Caco-2 (cell line): ENCODE data around the gene ABLIM2. TPM values are rescaled to one million over a fixed set of nuclear protein-coding genes. Genes with fewer than 3 reads are reported as not detected.

Experiments used
- BruUV-seq: library from RNA; stranded (reverse); fragments of 400-500 nt; replicated peaks from 2 replicates; lab custom pipeline; 2021; lab: Mats Ljungman, UMichigan
- CTCF ChIA-PET: fragments of 300-600 bp; sonication (Branson Sonifier 250); formaldehyde crosslinking; loops from one replicate; lab custom pipeline; 2022; ENCODE audit warnings: antibody characterized with exemption; lab: Charles Lee
- POLR2A ChIA-PET: fragments of 300-600 bp; sonication (Branson Sonifier 250); formaldehyde crosslinking; loops from one replicate; lab custom pipeline; 2022; ENCODE audit warnings: antibody characterized with exemption; lab: Charles Lee
- DNase-seq, 2 experiments: peaks; one replicate each; pipeline versions ENCODE4 v3.0.0 to v3.0.0-alpha.2; 2020 to 2022
- H3K27me3 ChIP-seq: replicated peaks from 2 replicates; pipeline ENCODE4 v1.6.0; 2011; ENCODE audit warnings: low read length; ENCODE audit not compliant: control insufficient read depth, insufficient read depth
- H3K36me3 ChIP-seq: 2 replicates; pipeline ENCODE4 v1.5.1; 2011; ENCODE audit warnings: low read length; ENCODE audit not compliant: control insufficient read depth, insufficient read depth
- H3K4me1 ChIP-seq: fragments of 250-450 bp; sonication (Bioruptor Pico); 2 replicates; pipeline ENCODE4 v1.5.1; 2020; ENCODE audit warnings: mild to moderate bottlenecking
- H3K4me3 ChIP-seq: 2 replicates; pipeline ENCODE4 v1.5.1; 2011; ENCODE audit warnings: low read depth, mild to moderate bottlenecking, control low read depth, low read length
- H3K9me3 ChIP-seq: fragments of 250-450 bp; sonication (Bioruptor Pico); 2 replicates; pipeline ENCODE4 v1.5.1; 2020; ENCODE audit warnings: mild to moderate bottlenecking, moderate library complexity
- H3K27ac Mint-ChIP-seq: one replicate; pipeline ENCODE4 v1.8.0; 2022; ENCODE audit warnings: mixed read lengths; ENCODE audit not compliant: unreplicated experiment
- H3K27me3 Mint-ChIP-seq: one replicate; pipeline ENCODE4 v1.8.0; 2022; ENCODE audit warnings: mixed read lengths; ENCODE audit not compliant: insufficient read depth, unreplicated experiment
- H3K36me3 Mint-ChIP-seq: one replicate; pipeline ENCODE4 v1.8.0; 2022; ENCODE audit warnings: mild to moderate bottlenecking, mixed read lengths; ENCODE audit not compliant: insufficient read depth, unreplicated experiment
- H3K4me1 Mint-ChIP-seq: one replicate; pipeline ENCODE4 v1.8.0; 2022; ENCODE audit warnings: low read depth, mixed read lengths; ENCODE audit not compliant: unreplicated experiment
- H3K4me3 Mint-ChIP-seq: one replicate; pipeline ENCODE4 v1.8.0; 2022; ENCODE audit warnings: mild to moderate bottlenecking, moderate library complexity, mixed read lengths; ENCODE audit not compliant: unreplicated experiment
- H3K9me3 Mint-ChIP-seq: one replicate; pipeline ENCODE4 v1.8.0; 2022; ENCODE audit warnings: mixed read lengths; ENCODE audit not compliant: unreplicated experiment
- intact Hi-C: fragments of 100-400 bp; cut with micrococcal nuclease; formaldehyde crosslinking; loops from one replicate; pipeline ENCODE4 v1.10.0; 2022; ENCODE audit not compliant: unreplicated experiment
- total RNA-seq: library from RNA; stranded (reverse); gene quantifications from 2 replicates; pipeline ENCODE4 v1.2.3, GENCODE V29; 2022
- TF ChIP-seq, protein P1 (sequence below), 2 experiments: fragments of 200-600 bp in 1 of 2; IDR thresholded peaks; 1 replicate in 1 of 2; 2 replicates in 1 of 2; pipeline versions ENCODE4 v1.5.1 to v1.8.0; 2011 to 2022; ENCODE audit warnings: antibody characterized with exemption in 1 of 2, control low read depth in 1 of 2, inconsistent platforms in 1 of 2, low read depth in 1 of 2, low read length in 1 of 2, mild to moderate bottlenecking in 1 of 2, moderate library complexity in 1 of 2; ENCODE audit not compliant: insufficient read depth in 1 of 2, severe bottlenecking in 1 of 2, unreplicated experiment in 1 of 2

Gene ABLIM2
- total RNA-seq, 1 experiment from 2014 or later = 0.23 TPM

DNA sequence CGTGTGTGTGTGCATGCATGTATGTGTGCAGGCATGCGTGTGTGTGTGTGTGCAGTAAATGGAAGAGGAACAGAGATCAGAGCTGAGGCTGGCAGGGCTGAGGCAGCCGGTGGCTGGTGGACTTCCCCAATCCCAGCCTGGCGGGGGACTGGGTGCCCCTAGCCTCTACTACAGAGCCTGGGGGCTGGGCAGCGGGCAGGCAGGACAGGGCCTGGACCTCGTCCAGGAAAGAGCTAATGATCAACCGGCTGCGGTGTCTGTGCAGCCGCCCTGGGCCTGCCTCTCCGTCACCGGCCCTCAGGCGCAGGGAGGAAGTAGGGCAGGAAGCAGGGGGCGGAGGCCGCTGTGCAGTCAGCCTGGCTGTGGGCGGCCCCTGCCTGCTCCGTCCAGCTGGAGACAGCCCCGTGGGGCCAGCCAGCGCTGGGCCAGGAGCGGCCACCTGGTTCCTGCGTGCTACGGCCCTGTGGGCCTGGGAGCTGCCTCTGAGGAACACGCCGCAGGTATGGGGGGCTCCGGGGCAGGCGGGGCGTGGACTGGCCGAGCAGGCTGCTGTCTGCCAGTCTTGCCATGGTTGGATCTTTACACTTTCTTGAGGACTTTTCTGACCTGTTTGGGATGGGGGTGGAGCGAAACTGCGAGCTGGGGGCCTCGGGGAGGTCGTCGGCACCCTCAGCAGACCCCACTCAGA lies 40.4 kb upstream of the ABLIM2 start, which contains the start of gene SH3TC1:
Gene SH3TC1, plus strand, starts transcription at position 385 of the 688 bp plus-strand sequence. CDS start 5,905 bp downstream, outside the sequence.
- Mint-ChIP-seq H3K4me1 (peaks cover 17% of the 10 kb centered on the region), H3K27me3 (no peaks in the 10 kb centered on the region), H3K27ac (peak within 1 kb of the TSS; percentile 89), H3K9me3 (no peaks in the 10 kb centered on the region), H3K36me3 (peaks cover 4% of the 10 kb centered on the region), H3K4me3 (peak within 1 kb of the TSS; percentile 81)
- no peaks in the 10 kb centered on the region for H3K27me3 ChIP-seq
- peak; percentile 86 to 88 for DNase-seq
- CTCF ChIA-PET = interaction anchor here (0.9 to 1.6 kb wide), 6 partner anchors 12 to 212 kb away, joined by 3 to 22 read pairs (median 4); no protein-coding TSS in a partner anchor
- intact Hi-C loops = loop anchor here (2.0 kb wide), 1 partner anchor 40 kb away; no protein-coding TSS in a partner anchor
- H3K4me3 ChIP-seq = peak within 1 kb of the TSS; percentile 44
- POLR2A ChIA-PET = no interaction called here
- BruUV-seq = no TSS peak
- H3K9me3 ChIP-seq = no peaks in the 10 kb centered on the region
- H3K36me3 ChIP-seq = no peaks in the 10 kb centered on the region
- peaks cover 48% of the 10 kb centered on the region for H3K4me1 ChIP-seq
- TF ChIP-seq, protein P1, sequence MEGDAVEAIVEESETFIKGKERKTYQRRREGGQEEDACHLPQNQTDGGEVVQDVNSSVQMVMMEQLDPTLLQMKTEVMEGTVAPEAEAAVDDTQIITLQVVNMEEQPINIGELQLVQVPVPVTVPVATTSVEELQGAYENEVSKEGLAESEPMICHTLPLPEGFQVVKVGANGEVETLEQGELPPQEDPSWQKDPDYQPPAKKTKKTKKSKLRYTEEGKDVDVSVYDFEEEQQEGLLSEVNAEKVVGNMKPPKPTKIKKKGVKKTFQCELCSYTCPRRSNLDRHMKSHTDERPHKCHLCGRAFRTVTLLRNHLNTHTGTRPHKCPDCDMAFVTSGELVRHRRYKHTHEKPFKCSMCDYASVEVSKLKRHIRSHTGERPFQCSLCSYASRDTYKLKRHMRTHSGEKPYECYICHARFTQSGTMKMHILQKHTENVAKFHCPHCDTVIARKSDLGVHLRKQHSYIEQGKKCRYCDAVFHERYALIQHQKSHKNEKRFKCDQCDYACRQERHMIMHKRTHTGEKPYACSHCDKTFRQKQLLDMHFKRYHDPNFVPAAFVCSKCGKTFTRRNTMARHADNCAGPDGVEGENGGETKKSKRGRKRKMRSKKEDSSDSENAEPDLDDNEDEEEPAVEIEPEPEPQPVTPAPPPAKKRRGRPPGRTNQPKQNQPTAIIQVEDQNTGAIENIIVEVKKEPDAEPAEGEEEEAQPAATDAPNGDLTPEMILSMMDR (IDR thresholded peaks at IDR 0.05; ENCODE audit: insufficient read depth in 1 of 2, low read depth in 1 of 2, low read length in 1 of 2, severe bottlenecking in 1 of 2, unreplicated experiment in 1 of 2) = no peak

DNA sequence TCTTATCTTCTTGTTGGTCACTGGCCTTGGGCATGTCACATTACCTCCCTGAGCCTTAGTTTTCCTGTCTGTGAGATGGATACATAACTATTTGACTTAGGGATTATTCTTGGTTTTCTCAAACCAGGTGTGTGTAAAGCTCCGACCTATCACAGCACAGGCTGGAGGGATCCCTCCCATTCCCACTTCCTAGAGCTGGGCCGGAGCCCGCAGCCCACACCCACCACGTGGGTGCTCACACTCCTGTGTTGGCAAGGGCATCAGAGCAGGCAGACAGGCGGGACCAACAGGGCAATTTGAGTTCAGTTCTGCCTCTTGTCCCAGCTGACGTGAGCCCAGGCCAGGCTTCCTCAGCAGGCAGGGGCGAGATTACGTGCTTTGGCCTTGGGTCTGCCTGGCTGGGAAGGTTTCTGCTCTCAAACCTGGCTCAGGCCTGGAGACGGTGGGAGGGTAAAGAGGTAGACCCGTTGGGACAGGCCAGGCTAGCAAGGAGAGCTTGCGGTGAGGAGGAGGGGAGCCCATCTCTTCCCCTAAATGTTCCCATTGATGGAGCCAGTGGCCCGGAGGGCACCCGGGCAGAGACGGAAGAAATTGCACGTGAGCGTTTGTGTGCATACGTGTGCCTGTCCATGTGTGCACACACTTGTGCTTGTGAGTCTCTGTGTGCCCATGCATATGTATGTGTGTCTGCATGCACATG lies 39.7 kb upstream of the ABLIM2 start:
- no peaks in the 10 kb centered on the region for H3K36me3 ChIP-seq
- intact Hi-C loops = loop anchor here (2.0 kb wide), 1 partner anchor 40 kb away; no protein-coding TSS in a partner anchor
- no TSS peak for BruUV-seq
- no peaks in the 10 kb centered on the region for H3K27me3 Mint-ChIP-seq
- H3K4me3 Mint-ChIP-seq = peak overlapping the region; percentile 81
- no peak for DNase-seq
- no peaks in the 10 kb centered on the region for H3K9me3 Mint-ChIP-seq
- peak overlapping the region; percentile 89 for H3K27ac Mint-ChIP-seq
- peaks cover 4% of the 10 kb centered on the region for H3K36me3 Mint-ChIP-seq
- H3K9me3 ChIP-seq = no peaks in the 10 kb centered on the region
- TF ChIP-seq, protein P1 (IDR thresholded peaks at IDR 0.05; ENCODE audit: insufficient read depth in 1 of 2, low read depth in 1 of 2, low read length in 1 of 2, severe bottlenecking in 1 of 2, unreplicated experiment in 1 of 2) = no peak
- no peak overlapping the region for H3K4me3 ChIP-seq
- H3K4me1 ChIP-seq = peaks cover 53% of the 10 kb centered on the region
- H3K4me1 Mint-ChIP-seq = peaks cover 21% of the 10 kb centered on the region
- H3K27me3 ChIP-seq = no peaks in the 10 kb centered on the region
- ChIA-PET CTCF (interaction anchor here (0.9 to 1.6 kb wide), 5 partner anchors 11 to 212 kb away, joined by 3 to 22 read pairs (median 4); no protein-coding TSS in a partner anchor), POLR2A (no interaction called here)

DNA sequence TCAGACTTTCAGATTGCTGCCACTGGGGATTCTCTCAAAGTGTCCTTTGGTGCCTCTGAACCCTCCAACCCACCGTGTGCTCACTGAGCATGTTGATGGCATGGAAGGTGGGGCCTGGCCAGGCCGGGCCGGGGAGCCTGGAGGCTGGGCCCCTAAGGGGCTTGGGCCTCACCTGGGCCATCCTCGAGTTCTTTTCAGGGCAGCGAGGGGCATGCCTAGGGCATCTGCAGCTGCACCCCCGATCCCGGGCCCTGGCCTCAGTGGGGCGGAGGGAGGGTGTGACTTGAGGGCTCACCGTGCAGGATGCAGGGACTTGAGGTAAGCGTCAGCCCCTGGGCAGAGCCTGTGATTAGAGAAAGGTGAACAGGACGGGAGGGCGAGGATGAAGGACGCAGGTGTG lies 38.9 kb upstream of the ABLIM2 start:
- H3K4me1 ChIP-seq = peaks cover 55% of the 10 kb centered on the region
- no peaks in the 10 kb centered on the region; the same call in 1 of the 2 replicates for H3K9me3 ChIP-seq
- Mint-ChIP-seq H3K27me3 (no peaks in the 10 kb centered on the region), H3K4me1 (peaks cover 29% of the 10 kb centered on the region), H3K36me3 (peaks cover 4% of the 10 kb centered on the region), H3K27ac (peak overlapping the region; percentile 15), H3K9me3 (no peaks in the 10 kb centered on the region), H3K4me3 (no peak overlapping the region)
- TF ChIP-seq, protein P1 (IDR thresholded peaks at IDR 0.05; ENCODE audit: insufficient read depth in 1 of 2, low read depth in 1 of 2, low read length in 1 of 2, severe bottlenecking in 1 of 2, unreplicated experiment in 1 of 2) = no peak
- CTCF ChIA-PET = interaction anchor here (1.2 kb wide), 1 partner anchor 10 kb away, joined by 3 read pairs; no protein-coding TSS in a partner anchor
- no peaks in the 10 kb centered on the region for H3K36me3 ChIP-seq
- intact Hi-C loops = no loop called here
- no peaks in the 10 kb centered on the region for H3K27me3 ChIP-seq
- no peak for DNase-seq
- H3K4me3 ChIP-seq = no peak overlapping the region
- POLR2A ChIA-PET = no interaction called here
- no TSS peak for BruUV-seq
